Pericardium fibroblast (primary cell): ENCODE measurements around the gene HABP4. TPM values are rescaled to one million over a fixed set of nuclear protein-coding genes. Genes with fewer than 3 reads are reported as not detected.

Experiments
- total RNA-seq: library from RNA; depleted of rRNA; stranded (reverse); fragments of >200 nt; gene quantifications from 2 replicates; pipeline ENCODE4 v1.2.3, GENCODE V29; 2015

HABP4 gene, protein sequence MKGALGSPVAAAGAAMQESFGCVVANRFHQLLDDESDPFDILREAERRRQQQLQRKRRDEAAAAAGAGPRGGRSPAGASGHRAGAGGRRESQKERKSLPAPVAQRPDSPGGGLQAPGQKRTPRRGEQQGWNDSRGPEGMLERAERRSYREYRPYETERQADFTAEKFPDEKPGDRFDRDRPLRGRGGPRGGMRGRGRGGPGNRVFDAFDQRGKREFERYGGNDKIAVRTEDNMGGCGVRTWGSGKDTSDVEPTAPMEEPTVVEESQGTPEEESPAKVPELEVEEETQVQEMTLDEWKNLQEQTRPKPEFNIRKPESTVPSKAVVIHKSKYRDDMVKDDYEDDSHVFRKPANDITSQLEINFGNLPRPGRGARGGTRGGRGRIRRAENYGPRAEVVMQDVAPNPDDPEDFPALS
- 13.0 and 16.1 TPM in 2 replicates for total RNA-seq

DNA sequence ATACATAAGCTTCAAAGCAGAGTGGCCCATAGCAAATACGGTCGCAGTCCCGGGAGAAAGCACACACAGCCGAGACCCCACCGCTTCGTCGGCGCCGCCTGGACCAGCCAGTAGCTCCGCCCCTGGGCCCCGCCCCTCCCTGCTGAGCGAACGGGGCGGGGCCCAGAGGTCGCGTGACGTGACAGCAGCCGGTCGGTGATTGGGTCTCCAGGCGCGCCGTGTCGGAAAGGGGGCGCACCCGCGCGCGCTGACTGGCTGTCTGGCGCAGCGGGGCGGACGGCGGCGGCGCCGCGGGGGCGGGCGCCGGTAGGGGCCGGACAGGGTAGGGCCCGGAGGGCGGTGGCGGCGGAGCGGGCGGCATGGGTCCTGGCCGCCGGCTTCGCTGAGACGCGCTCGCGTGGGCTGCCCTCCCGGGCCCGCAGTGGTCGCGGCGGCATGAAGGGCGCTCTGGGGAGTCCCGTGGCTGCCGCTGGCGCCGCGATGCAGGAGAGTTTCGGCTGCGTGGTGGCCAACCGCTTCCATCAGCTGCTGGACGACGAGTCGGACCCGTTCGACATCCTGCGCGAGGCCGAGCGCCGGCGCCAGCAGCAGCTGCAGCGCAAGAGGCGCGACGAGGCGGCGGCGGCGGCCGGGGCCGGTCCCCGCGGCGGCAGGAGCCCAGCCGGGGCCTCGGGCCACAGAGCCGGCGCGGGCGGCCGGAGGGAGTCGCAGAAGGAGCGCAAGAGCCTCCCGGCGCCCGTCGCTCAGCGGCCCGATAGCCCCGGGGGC, at the start of gene HABP4:
TSS of gene HABP4 (plus strand) at position 325 of the 768 bp plus-strand sequence. CDS start at position 436, 111 bp downstream.

DNA sequence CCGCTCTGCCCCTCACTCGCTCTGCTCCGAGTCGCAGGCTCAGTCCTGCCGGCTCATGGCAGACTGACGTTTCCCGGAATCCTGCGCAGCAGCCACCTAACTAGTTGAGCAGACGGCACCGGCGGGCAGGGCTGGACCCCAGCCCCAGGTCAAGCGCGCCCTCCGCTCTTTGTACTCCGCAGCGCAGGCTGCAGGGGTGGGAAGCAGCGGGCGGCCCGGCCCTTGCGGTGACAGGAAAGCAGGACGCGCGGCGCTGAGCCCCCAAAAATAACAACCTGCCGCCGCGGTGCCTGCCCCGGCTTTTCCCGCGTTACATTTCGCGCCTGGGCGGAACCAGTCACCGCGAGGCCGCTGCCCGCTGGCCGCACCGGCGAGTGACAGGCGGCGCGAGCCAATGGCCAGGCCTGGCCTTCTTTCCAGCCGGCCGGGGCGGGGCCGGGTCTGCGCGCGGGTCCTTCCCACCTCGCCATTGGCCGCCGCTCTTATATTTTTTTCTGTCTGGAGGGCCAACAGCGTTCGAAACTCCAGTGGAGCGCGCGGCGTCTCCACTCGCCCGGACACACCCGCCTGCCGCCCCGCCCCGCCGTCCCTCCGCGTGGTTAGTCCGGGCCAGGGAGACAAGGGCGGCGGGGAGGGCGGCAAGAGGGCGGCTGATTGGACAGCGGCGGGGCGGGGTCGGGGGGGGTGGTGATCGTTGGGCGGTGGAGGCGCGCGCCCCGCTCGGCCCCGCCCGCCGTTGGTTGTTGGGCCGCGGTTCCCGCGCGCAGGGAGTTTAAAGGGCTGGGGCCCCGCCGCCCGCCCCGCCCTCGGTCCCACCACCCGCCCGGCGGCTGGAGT, 31.7 kb upstream of the HABP4 start, which contains the start of gene ZNF367:
TSS of gene ZNF367 (minus strand) at position 288 of the 837 bp plus-strand sequence. CDS start 338 bp downstream, outside the sequence.

Other genes with a start within 250 kb of the HABP4 start
- gene HSD17B3, start 148.0 kb upstream of the HABP4 start, total RNA-seq: not detected in 2 replicates
- 16.0 and 17.2 TPM in 2 replicates for gene SLC35D2, start 66.5 kb upstream of the HABP4 start, total RNA-seq
- gene ZNF367, start 31.8 kb upstream of the HABP4 start, total RNA-seq: 0.12 and 0.34 TPM in 2 replicates
- gene CDC14B, start 169.7 kb downstream of the HABP4 start, total RNA-seq: 10.0 and 11.0 TPM in 2 replicates
- 9.0 and 20.1 TPM in 2 replicates for gene PRXL2C, start 205.1 kb downstream of the HABP4 start, total RNA-seq